T47D (cell line): ENCODE data around the gene STK24.
"Not testable (repeated sequence)": the region's sequence is repeated elsewhere in the genome, so short reads cannot be mapped to it uniquely, and the experiment has no call there.

ENCODE experiments used
- DNase-seq, 2 experiments: peaks; one replicate each; pipeline versions ENCODE4 v3.0.0 to v3.0.0-alpha.2; 2011 to 2012; ENCODE audit warnings: low read depth in 1 of 2, low spot score in 1 of 2
- JUND ChIP-seq: IDR thresholded peaks from 2 replicates; pipeline ENCODE4 v1.6.1; 2012; ENCODE audit warnings: low read depth
- in situ Hi-C: cut with HindIII; loops from 2 replicates; pipeline ENCODE4 v1.10.0; 2016; ENCODE audit warnings: low sequenced_read_pairs, low pct_unique_long_range_greater_than_20kb

STK24 gene

DNA sequence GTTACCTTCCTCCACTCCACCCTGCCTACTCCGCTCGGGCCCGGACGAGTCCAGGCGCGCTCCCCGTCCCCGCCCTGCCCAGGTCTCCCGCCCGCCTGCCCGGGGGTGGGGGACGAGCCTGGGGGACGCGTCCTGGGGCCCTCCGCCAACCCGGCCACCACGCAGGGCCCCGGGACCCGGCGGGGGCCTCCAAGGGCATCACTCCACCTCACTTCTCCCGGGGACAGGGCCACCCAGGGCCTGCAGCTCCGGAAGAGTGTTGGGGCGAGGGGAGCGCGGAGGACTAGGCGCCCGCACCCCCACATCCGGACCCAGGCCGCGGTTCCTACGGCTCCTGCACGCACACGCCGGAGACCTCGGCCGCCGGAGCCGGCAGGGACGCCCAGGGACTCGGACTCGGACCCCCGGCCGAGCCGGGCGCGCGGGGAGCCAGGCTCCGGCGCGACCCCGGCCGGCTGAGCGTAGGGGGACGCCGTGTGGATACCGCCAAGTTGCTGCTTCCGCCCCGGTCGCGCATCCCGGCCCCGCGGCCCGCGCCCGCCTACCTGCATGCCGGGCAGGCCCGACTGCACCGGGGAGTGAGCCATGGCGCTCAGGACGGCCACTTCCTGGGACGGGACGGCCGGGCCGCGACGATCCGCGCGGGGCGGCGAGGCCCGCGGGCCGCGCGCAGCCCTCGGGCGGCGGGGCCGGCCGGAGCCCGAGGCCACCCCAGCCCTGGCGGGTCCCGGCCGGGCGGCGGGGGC lies 534 bp downstream of the STK24 start:
- DNase-seq, result peak in 1 of 2 experiments; percentile 48
- TF ChIP-seq JUND, result no peak
- in situ Hi-C loops, result no loop called here

DNA sequence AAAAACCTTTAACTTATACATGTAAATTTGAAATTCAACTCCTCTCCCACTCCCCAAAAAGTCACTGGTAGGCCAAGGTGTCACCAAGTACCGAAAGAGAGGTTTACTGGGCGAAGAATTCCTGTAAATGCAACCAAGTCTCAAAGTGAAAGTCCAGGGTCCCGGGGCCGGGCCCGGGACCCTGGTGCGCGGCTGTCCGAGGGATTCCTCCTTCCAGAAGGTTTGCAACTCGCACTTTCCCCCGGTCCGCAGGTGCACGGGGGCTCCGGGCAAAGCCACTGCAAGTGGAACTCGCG lies 1.1 kb downstream of the STK24 start:
- in situ Hi-C loops, result no loop called here
- no peak for TF ChIP-seq JUND
- DNase-seq, result peak in 1 of 2 experiments; percentile 11

DNA sequence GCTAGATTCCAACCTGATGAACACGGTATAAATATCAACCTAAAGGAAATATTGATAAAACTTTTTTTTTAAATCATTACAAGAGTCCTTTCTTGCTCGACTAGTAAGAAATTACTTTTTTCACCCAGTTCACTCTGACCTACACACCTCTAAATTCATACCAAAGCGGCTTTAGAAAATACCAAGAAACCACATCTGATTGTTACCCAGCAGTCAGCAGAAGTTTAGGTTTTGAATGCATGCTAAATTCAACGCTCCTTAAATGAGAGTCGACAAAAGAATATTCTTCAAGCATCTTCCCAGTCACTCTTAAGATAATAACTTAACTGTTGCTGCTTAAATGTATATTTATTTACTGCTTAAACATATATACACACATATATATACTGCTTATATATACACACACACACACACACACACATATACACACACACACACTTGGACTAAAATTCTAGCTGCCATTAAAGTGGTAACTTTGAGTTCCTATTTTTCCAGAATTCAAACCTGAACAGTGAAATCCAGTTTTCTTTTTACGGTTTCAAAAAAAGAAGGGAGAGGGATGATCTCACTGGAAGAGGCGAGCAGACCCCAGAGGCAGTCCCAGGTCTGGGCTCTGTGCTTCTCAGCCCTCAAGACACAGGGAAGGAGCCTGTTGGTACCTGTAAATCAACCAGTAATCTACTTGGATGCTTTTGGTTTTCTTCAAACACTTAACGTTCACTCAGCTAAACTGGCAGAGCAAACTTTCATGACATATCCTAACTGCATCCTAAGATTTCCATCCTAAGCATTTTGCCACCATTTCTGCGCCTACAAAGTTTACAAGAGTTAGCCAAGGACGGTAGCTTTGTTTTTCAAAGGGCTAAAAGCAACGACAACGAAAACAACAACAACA lies 1.7 kb downstream of the STK24 start:
- DNase-seq, result peak in 1 of 2 experiments; percentile 16
- no peak for TF ChIP-seq JUND
- in situ Hi-C loops, result no loop called here

DNA sequence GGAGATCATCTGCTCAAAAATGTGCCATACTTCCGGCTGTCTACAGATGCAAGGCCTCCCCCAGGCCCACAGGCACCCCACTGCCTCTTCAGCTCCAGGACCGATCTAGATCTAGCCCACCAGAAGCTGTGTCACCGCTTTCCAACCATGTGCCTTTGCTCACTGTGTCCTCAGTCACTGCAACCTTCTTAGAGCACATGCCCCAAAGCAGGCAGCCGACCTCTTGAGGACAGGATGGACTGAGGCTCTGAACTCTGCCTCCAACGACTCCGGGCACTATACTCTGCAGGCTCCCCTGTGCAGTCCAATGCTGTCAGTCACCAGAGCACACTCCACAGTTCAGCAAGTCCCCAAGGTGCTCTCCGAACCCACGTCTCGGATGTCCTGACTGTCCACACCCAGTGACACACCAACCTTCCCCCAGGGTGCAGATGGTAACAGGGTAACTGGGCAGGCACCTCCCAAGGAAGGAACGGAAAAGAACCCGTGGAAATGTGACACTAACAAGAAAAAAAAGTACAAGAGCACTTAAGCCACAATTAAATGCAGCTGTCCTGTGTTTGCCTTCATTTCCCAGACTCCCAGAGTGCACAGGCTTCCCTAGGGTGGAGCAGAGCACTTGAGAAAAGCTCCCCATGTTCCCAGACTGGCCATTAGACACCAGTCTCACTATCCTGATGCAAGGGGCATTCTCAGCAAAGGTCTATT lies 4.8 kb downstream of the STK24 start:
- no peak for TF ChIP-seq JUND
- DNase-seq, result peak in 1 of 2 experiments; percentile 33
- in situ Hi-C loops, result no loop called here

DNA sequence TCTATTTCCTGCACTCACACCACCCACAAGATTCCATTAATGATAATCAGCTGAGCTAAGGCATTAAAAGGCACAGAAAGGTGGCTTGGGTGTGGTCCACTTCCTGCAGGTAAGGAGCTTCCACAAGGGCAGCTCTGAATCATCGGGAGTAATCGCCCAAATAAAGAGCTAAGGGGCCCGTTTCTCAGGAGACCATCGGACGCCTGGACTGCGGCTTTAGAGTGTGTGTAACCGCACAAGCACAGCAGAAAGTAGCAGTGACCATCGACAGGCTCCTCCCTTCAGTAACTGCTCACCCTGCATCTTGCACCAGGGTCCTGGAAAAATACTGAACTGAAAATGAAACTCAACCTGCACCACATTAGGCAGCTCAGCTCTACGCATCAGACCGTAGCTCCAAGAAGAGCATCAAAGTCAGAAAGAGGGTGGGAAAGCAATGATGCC lies 6.0 kb downstream of the STK24 start:
- TF ChIP-seq JUND, result no peak
- DNase-seq, result peak; percentile 25 to 28
- in situ Hi-C loops, result no loop called here

DNA sequence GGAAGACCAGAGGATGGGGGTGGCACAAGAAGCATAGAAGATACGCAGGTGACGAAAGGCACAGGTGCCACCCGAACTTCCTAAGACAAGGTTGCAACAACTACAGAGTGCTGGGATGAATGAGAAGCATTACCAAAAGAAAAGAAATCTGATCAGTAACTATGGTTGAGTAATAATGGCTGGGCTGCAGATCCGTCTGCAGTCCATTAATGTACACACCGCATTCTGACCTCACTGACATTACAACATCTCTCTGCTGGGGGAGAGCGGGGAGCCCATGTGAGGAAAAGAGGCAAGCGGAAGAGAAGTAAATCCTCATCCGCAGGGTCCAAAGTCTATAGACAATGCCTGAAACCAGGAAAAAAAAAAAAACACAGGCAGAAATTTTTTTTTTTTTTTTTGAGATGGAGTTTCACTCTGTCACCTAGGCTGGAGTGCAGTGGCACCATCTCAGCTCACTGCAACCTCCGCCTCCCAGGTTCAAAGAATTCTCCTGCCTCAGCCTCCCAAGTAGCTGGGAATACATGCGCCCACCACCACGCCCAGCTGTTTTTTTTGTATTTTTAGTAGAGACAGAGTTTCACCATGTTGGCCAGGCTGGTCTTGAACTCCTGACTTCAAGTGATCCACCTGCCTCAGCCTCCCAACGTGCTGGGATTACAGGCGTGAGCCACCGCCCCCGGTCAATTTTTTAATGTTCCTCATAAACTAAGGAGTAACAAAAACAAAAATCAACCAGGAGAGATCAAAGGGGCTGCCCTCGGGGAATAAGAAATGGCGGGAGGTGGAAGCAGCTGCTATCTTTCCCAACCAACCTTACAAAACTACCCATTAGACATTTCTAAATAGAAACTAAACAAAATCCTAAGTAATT lies 7.2 kb downstream of the STK24 start:
- in situ Hi-C loops, DNase-seq: not testable (repeated sequence)

DNA sequence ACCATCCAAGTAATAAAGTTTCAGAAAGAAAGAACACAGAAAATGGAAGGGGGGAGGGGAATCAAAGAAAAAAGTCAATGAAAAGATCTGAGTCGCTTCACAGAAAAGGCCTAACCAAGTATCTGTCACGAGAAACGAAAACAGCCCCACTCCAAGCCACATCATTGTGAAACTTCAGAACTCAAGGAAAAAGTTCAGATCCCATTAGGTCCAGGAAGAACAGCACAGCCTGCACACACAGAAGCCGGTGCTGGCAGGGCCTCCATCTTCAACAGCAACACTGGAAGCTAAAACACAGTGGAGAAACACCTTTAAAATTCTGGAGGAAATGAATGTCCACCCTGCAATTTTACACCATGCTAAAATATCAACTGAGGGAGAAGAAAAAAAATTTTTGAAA lies 8.0 kb downstream of the STK24 start:
- no peak for DNase-seq
- no peak for TF ChIP-seq JUND
- in situ Hi-C loops, result no loop called here

DNA sequence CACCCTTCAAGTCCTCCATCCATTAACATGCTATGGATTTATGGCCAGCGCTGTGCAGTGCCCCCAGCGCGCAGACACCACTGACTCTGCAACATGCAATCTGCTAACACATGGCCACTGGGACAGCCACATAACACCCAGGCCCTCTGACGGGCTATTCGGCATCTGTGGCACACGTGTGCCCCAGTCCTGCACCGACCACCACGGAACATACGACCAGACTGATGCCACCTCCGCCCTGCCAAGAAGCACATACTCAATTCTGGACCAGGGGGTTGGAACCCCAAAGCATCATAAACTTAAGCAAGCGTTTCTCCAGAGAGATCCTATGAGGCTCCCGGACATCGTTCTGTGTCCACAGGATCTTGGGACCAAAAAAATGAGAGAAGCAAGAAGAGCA lies 9.8 kb downstream of the STK24 start:
- TF ChIP-seq JUND, result no peak
- DNase-seq, result no peak
- in situ Hi-C loops, result no loop called here

DNA sequence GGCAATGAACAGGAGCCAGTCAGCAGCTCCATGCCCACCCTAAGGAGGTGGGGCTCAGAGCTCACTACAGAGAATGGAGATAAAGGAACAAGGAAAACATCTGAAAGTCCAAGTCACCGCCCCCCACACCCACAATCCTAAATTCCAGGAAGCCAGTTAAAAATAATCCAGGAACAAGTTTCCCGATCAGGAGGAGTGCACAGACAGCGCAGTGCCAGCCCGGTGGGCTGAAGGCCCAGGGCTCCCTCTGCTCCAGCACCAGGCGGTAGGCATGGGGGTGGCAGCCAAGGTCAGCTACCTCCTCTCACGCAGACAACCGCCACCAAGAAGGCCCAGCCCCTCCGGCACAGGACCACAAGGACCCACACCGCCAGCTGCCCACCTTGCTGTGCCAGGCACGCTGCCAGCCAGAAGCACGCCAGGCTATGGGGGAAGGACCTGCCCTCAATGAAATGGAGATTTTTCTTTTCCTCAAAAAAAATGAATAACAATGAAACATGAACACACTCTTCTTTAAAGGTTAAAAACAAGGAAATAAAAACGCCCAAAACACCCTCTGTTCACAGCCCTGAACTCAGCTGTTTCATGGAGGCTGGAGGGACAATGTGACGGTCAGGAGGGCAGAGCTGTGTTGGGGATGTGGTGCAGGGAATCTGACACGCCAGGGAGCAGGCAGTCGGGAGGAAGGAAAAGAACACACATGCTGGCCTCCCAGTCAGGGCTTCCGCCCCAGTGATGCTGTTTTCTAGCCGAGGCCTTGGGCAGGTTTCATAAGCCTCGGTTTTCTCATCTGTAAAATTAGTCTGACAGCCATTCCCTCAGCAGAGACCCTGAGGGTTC lies 11.0 kb downstream of the STK24 start:
- no peak for DNase-seq
- in situ Hi-C loops, result no loop called here

DNA sequence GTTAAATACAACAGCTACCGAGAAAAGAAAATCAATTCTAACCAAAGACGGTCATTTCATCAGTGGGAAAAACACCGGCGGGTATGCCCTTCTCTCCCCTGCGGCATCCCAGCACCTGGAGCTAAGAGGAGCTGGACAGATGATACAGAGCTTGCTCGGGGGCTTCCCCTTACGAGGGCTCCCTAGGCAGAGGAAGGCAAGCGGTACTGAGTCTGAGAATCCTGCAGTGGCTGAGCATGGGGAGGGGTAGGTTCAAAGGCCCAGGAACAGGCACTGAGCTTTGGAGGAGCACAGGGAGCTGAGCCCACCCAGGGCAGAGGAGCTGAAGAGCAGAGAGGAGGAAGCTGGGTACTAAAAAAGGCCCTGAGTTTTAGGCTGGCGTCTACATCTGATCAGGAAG lies 12.7 kb downstream of the STK24 start:
- in situ Hi-C loops, result no loop called here
- TF ChIP-seq JUND, result no peak
- DNase-seq, result no peak

More for the DNA sequence above, 11.0 kb downstream of the STK24 start:
- TF ChIP-seq JUND, result no peak

DNA sequence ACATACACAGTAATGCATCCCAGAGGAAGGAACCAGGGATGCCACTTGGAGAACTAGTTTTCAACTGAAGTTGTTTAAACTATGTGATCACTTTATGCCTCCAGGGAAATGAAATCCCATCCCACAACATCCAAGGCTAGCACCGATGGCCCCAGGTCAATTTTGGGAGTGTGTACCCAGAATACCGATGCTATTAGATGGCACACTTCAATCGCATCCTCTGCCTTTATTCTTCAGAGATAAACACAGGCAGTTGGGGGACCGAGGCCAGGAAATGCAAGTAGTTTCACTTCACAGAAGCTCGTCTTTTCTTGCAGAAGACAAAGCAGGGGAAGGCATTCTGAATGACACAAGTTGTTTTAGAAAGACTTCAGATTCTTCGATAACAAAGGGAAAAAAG lies 13.8 kb downstream of the STK24 start:
- in situ Hi-C loops, result no loop called here
- DNase-seq, result peak in 1 of 2 experiments; percentile 52
- no peak for TF ChIP-seq JUND
